DMS 273 (cell line): ENCODE data around the gene SCNM1.
"Not testable (repeated sequence)": the region's sequence is repeated elsewhere in the genome, so short reads cannot be mapped to it uniquely, and the experiment has no call there.

ENCODE experiments used
- DNase-seq: peaks from one replicate; lab custom pipeline; 2025; ENCODE audit not compliant: unreplicated experiment; lab: John Stamatoyannopoulos, UW

SCNM1 gene

GRCh38 chr1:151146412-151147131, 19.4 kb upstream of the SCNM1 start, which contains the start of gene SEMA6C:
SEMA6C (minus strand) TSS chr1:151146631; CDS start chr1:151142621, 4,010 bp downstream.
- DNase-seq = peak; percentile 100

GRCh38 chr1:151147132-151147503, 18.8 kb upstream of the SCNM1 start:
- no peak for DNase-seq

GRCh38 chr1:151147665-151148064, 18.3 kb upstream of the SCNM1 start:
- no peak for DNase-seq

- peak; percentile 92 for DNase-seq
These were observed 9.5 kb upstream of the SCNM1 start, which contains the start of gene TNFAIP8L2 for GRCh38 chr1:151156515-151156819. TNFAIP8L2 (plus strand) TSS chr1:151156649; CDS start chr1:151158698, 2,049 bp downstream.

- DNase-seq = no peak
These were observed 8.8 kb upstream of the SCNM1 start for GRCh38 chr1:151157067-151157531.

GRCh38 chr1:151158326-151158725, 7.6 kb upstream of the SCNM1 start:
- DNase-seq = no peak

- no peak for DNase-seq
These were observed 7.1 kb upstream of the SCNM1 start for GRCh38 chr1:151158751-151159251.

- no peak for DNase-seq
These were observed 6.6 kb upstream of the SCNM1 start for GRCh38 chr1:151159373-151159772.

- DNase-seq = no peak
These were observed 1.1 kb upstream of the SCNM1 start for GRCh38 chr1:151164732-151165280.

GRCh38 chr1:151165281-151165737, 635 bp upstream of the SCNM1 start:
- DNase-seq = peak; percentile 100

GRCh38 chr1:151166505-151166956, 587 bp downstream of the SCNM1 start:
- peak; percentile 99 for DNase-seq

GRCh38 chr1:151167116-151167515, 1.2 kb downstream of the SCNM1 start:
- no peak for DNase-seq

GRCh38 chr1:151171190-151171589, 5.2 kb downstream of the SCNM1 start:
- no peak for DNase-seq

GRCh38 chr1:151175041-151175741, 9.2 kb downstream of the SCNM1 start:
- DNase-seq = peak; percentile 91

- peak; percentile 99 for DNase-seq
These were observed 9.9 kb downstream of the SCNM1 start, which contains the start of gene TMOD4 for GRCh38 chr1:151175863-151176262. TMOD4 (minus strand) TSS chr1:151175981; CDS start chr1:151174875, 1,106 bp downstream.

- DNase-seq = no peak
These were observed 10.6 kb downstream of the SCNM1 start for GRCh38 chr1:151176514-151177045.

- DNase-seq = no peak
These were observed 18.3 kb downstream of the SCNM1 start for GRCh38 chr1:151184211-151184610.

- peak; percentile 95 for DNase-seq
These were observed 21.3 kb downstream of the SCNM1 start for GRCh38 chr1:151187205-151187604.

GRCh38 chr1:151188667-151189066, 22.7 kb downstream of the SCNM1 start:
- DNase-seq = not testable (repeated sequence)

- DNase-seq = peak; percentile 100
These were observed 23.9 kb downstream of the SCNM1 start, which contains the start of gene VPS72 for GRCh38 chr1:151189637-151190445. VPS72 (minus strand) TSS chr1:151190197; CDS start chr1:151190121, 76 bp downstream.
